HepG2 (cell line): ENCODE measurements around the gene UQCC5.

Experiments
- ARNT ChIP-seq: fragments of 450-650 bp; IDR thresholded peaks from 2 replicates; pipeline ENCODE4 v1.6.1; 2017
- BHLHE40 ChIP-seq: IDR thresholded peaks from 2 replicates; pipeline ENCODE4 v1.6.1; 2011; ENCODE audit warnings: low read length, improper control_type of control experiment
- CTCF ChIP-seq: sonication (generic); formaldehyde crosslinking; IDR thresholded peaks from 2 replicates; pipeline ENCODE4 v1.5.0; 2020; ENCODE audit warnings: mild to moderate bottlenecking, missing genetic modification reagents, moderate library complexity
- NFE2L1 ChIP-seq: sonication (generic); formaldehyde crosslinking; IDR thresholded peaks from 2 replicates; pipeline ENCODE4 v1.4.0; 2020; ENCODE audit warnings: missing genetic modification reagents, mild to moderate bottlenecking, borderline replicate concordance
- POLR2A ChIP-seq, 2 experiments: IDR thresholded peaks; 2 replicates each; pipeline ENCODE4 v1.6.1; 2011; ENCODE audit warnings: low read depth in 2 of 2, low read length in 2 of 2, mild to moderate bottlenecking in 1 of 2, moderate library complexity in 1 of 2; ENCODE audit not compliant: insufficient read depth in 1 of 2
- POLR2AphosphoS5 ChIP-seq: IDR thresholded peaks from 2 replicates; pipeline ENCODE4 v1.6.1; 2012; ENCODE audit warnings: low read depth, low read length
- PRDM10 ChIP-seq: sonication (generic); formaldehyde crosslinking; IDR thresholded peaks from 2 replicates; pipeline ENCODE4 v1.4.0; 2020; ENCODE audit warnings: low read depth, missing genetic modification reagents

GRCh38 chr3:52546111-52546901 lies 9.9 kb downstream of the UQCC5 start:
- TF ChIP-seq CTCF (CRISPR knock-in tag) = no peak
- TF ChIP-seq POLR2AphosphoS5 = no peak
- TF ChIP-seq PRDM10 (CRISPR knock-in tag) = no peak
- no peak for TF ChIP-seq POLR2A (IDR thresholded peaks at IDR 0.05; ENCODE audit: insufficient read depth in 1 of 2, low read depth in 2 of 2, low read length in 2 of 2)
- no peak for TF ChIP-seq NFE2L1
- no peak for TF ChIP-seq ARNT
- no peak for TF ChIP-seq BHLHE40
